HepG2 (cell line): ENCODE measurements around the gene FXYD4. TPM values are rescaled to one million over a fixed set of nuclear protein-coding genes. Genes with fewer than 3 reads are reported as not detected.
A peak's percentile ranks its signal among the peaks of the same experiment; 100 is the strongest.

Experiments
- ATAC-seq: fragments of 200-7000 bp; cut with Tn5 transposase; 3 replicates; pipeline ENCODE4 v1.9.1; 2020; ENCODE audit warnings: mild to moderate bottlenecking, moderate library complexity
- BruUV-seq: library from RNA; stranded (reverse); fragments of 400-500 nt; replicated peaks from 2 replicates; lab custom pipeline; 2021; lab: Mats Ljungman, UMichigan
- CTCF ChIA-PET: fragments of 300-600 bp; formaldehyde crosslinking; extraction: SDS; loops from one replicate; lab custom pipeline; 2021; ENCODE audit warnings: low total read pairs, inconsistent platforms, low intra/inter-chr PET ratio; lab: Yijun Ruan, JAX
- POLR2A ChIA-PET: fragments of 350-600 bp; sonication (Branson Sonifier 250); formaldehyde crosslinking; loops from one replicate; lab custom pipeline; 2020; ENCODE audit warnings: antibody characterized with exemption, inconsistent platforms; lab: Yijun Ruan, JAX
- DNase-seq: peaks from one replicate; pipeline ENCODE4 v3.0.0-alpha.2; 2015; ENCODE audit warnings: low spot score
- FAIRE-seq: peaks from 3 replicates; lab custom pipeline; 2011; peaks lifted over from hg19 to GRCh38; lab: Jason Lieb, UNC
- H2AFZ ChIP-seq: one replicate; pipeline ENCODE4 v1.6.1; 2011; ENCODE audit warnings: low read length, inconsistent platforms
- H3K27ac ChIP-seq: fragments of 300-600 bp; 3 replicates; pipeline ENCODE4 v1.8.0; 2011; ENCODE audit warnings: mixed run types, mild to moderate bottlenecking, mixed read lengths, low read length, inconsistent platforms; ENCODE audit not compliant: insufficient read depth; ENCODE audit errors: extremely low read length
- H3K27me3 ChIP-seq, 2 experiments: fragments of 200-600 bp in 1 of 2; 2 replicates in 1 of 2; 3 replicates in 1 of 2; pipeline versions ENCODE4 v1.6.0 to v1.8.0; 2011; ENCODE audit warnings: low read length in 2 of 2, mild to moderate bottlenecking in 2 of 2, moderate library complexity in 2 of 2, inconsistent platforms in 1 of 2; ENCODE audit not compliant: insufficient read depth in 2 of 2, control insufficient read depth in 1 of 2
- H3K36me3 ChIP-seq, 2 experiments: fragments of 200-600 bp in 1 of 2; replicated peaks in 1 of 2; 2 replicates in 1 of 2; 3 replicates in 1 of 2; pipeline versions ENCODE4 v1.5.1 to v1.8.0; 2011; ENCODE audit warnings: low read length in 2 of 2, inconsistent platforms in 1 of 2; ENCODE audit not compliant: insufficient read depth in 2 of 2, control insufficient read depth in 1 of 2
- H3K4me1 ChIP-seq: 2 replicates; pipeline ENCODE4 v1.5.1; 2012; ENCODE audit warnings: low read length, inconsistent platforms; ENCODE audit not compliant: insufficient read depth
- H3K4me2 ChIP-seq: 2 replicates; pipeline ENCODE4 v1.6.0; 2011; ENCODE audit warnings: low read depth, low read length, inconsistent platforms
- H3K4me3 ChIP-seq, 3 experiments: fragments of 200-600 bp in 1 of 3; sonication (generic), shearing (Covaris generic) in 1 of 3; replicated peaks in 1 of 3; 2 replicates each; pipeline ENCODE4 v1.5.1; 2011 to 2016; ENCODE audit warnings: low read length in 3 of 3, inconsistent platforms in 2 of 3, low read depth in 2 of 3, mild to moderate bottlenecking in 2 of 3, control low read depth in 1 of 3, mixed read lengths in 1 of 3; ENCODE audit not compliant: insufficient read depth in 1 of 3
- H3K79me2 ChIP-seq: one replicate; pipeline ENCODE4 v1.6.1; 2011; ENCODE audit warnings: low read length, inconsistent platforms; ENCODE audit not compliant: insufficient read depth
- H3K9ac ChIP-seq: 2 replicates; pipeline ENCODE4 v1.6.0; 2011; ENCODE audit warnings: mild to moderate bottlenecking, low read depth, low read length, inconsistent platforms; ENCODE audit not compliant: insufficient read depth
- H3K9me3 ChIP-seq: 2 replicates; pipeline ENCODE4 v1.5.1; 2012; ENCODE audit warnings: mild to moderate bottlenecking, low read length
- H4K20me1 ChIP-seq: 2 replicates; pipeline ENCODE4 v1.6.0; 2011; ENCODE audit warnings: inconsistent platforms, mild to moderate bottlenecking, low read length, moderate library complexity; ENCODE audit not compliant: insufficient read depth
- GTF2F1 ChIP-seq: fragments of 150-350 bp; IDR thresholded peaks from 2 replicates; pipeline ENCODE4 v1.6.1; 2014; ENCODE audit warnings: low read length
- JARID2 ChIP-seq: sonication (generic); formaldehyde crosslinking; IDR thresholded peaks from 2 replicates; pipeline ENCODE4 v1.8.1; 2023; ENCODE audit warnings: missing genetic modification reagents, inconsistent platforms; ENCODE audit not compliant: insufficient replicate concordance
- MTA3 ChIP-seq: sonication (generic); formaldehyde crosslinking; IDR thresholded peaks from 2 replicates; pipeline ENCODE4 v1.4.0; 2020; ENCODE audit warnings: missing genetic modification reagents
- NCOA2 ChIP-seq: sonication (generic); formaldehyde crosslinking; IDR thresholded peaks from 2 replicates; pipeline ENCODE4 v1.8.0; 2022; ENCODE audit warnings: inconsistent platforms
- NFIC ChIP-seq: IDR thresholded peaks from 2 replicates; pipeline ENCODE4 v1.6.1; 2012; ENCODE audit warnings: mild to moderate bottlenecking, low read length, inconsistent platforms
- USF2 ChIP-seq, 2 experiments: sonication (generic) in 1 of 2; formaldehyde crosslinking in 1 of 2; IDR thresholded peaks; 2 replicates each; pipeline versions ENCODE4 v1.5.1 to v1.6.1; 2011 to 2020; ENCODE audit warnings: borderline replicate concordance in 1 of 2, low read depth in 1 of 2, low read length in 1 of 2, mild to moderate bottlenecking in 1 of 2, missing genetic modification reagents in 1 of 2, moderate library complexity in 1 of 2
- ZNF343 ChIP-seq: sonication (generic); formaldehyde crosslinking; IDR thresholded peaks from 2 replicates; pipeline ENCODE4 v1.4.0; 2020; ENCODE audit warnings: mild to moderate bottlenecking, missing genetic modification reagents
- ZNF496 ChIP-seq: sonication (generic); formaldehyde crosslinking; IDR thresholded peaks from 2 replicates; pipeline ENCODE4 v1.8.1; 2023; ENCODE audit warnings: mild to moderate bottlenecking, moderate library complexity, missing genetic modification reagents; ENCODE audit not compliant: insufficient replicate concordance
- ZSCAN12 ChIP-seq: sonication (generic); formaldehyde crosslinking; IDR thresholded peaks from 2 replicates; pipeline ENCODE4 v1.9.0; 2021; ENCODE audit warnings: mild to moderate bottlenecking, missing genetic modification reagents
- WGBS: methylation state at CpG from one replicate; pipeline ENCODE4 v1.1.6; 2017; ENCODE audit warnings: low lambda C conversion rate; 5-methylcytosine and 5-hydroxymethylcytosine counted together
- in situ Hi-C: cut with HindIII; loops from 2 replicates; pipeline ENCODE4 v1.10.0; 2017; ENCODE audit warnings: low pct_unique_long_range_greater_than_20kb; ENCODE audit not compliant: extremely low pct_ligation_motif_present
- intact Hi-C: fragments of 100-400 bp; cut with micrococcal nuclease; formaldehyde crosslinking; loops from one replicate; pipeline ENCODE4 v1.10.0; 2022; ENCODE audit not compliant: unreplicated experiment
- polyA plus RNA-seq, 8 experiments: library from polyadenylated mRNA; depleted of rRNA in 3 of 8; stranded (reverse) in 7 of 8; unstranded in 1 of 8; fragments of >200 nt; fragmentation: Illumina TruSeq in 4 of 8; extraction: Trizol in 4 of 8; gene quantifications; 2 replicates each; pipeline versions ENCODE4 v1.2.1 to v1.2.3, GENCODE V29; 2011 to 2016; ENCODE audit warnings: low read depth in 4 of 8, missing spikeins in 1 of 8, mixed read lengths in 1 of 8; ENCODE audit not compliant: insufficient read depth in 1 of 8
- total RNA-seq, 5 experiments: library from RNA; depleted of rRNA; stranded (reverse); fragments of >200 nt; fragmentation: Illumina TruSeq; extraction: Trizol; gene quantifications; 2 replicates each; pipeline ENCODE4 v1.2.3, GENCODE V29; 2016; ENCODE audit warnings: low read depth in 1 of 5
- TF ChIP-seq, protein P1 (sequence below): sonication (generic); formaldehyde crosslinking; IDR thresholded peaks from 2 replicates; pipeline ENCODE4 v1.5.0; 2020; ENCODE audit warnings: mild to moderate bottlenecking, missing genetic modification reagents, borderline replicate concordance

The FXYD4 gene
- total and polyA plus RNA-seq, 2 of the 13 experiments (the other 11 are each of a cell fraction or from before 2014, with no cell fraction given) = not detected

GRCh38 chr10:43393606-43394360 is 22.3 kb downstream of the FXYD4 start:
- Histone ChIP-seq H3K27me3 (no peaks in the 10 kb centered on the region; a peak in 1 of 5 replicates), H3K4me1 (peaks cover 78% of the 10 kb centered on the region), H3K9ac (peak overlapping the region; percentile 96; the same call in 1 of the 2 replicates), H3K9me3 (no peaks in the 10 kb centered on the region), H2AFZ (no peak overlapping the region), H3K36me3 (peaks cover 19 to 60% of the 10 kb centered on the region in 2 experiments), H3K4me2 (peak overlapping the region; percentile 89), H3K27ac (peak overlapping the region; percentile 7), H3K4me3 (peak overlapping the region in 2 of 3 experiments; percentile 13 to 76; a peak in 2 of 6 replicates), H3K79me2 (peaks cover 88% of the 10 kb centered on the region), H4K20me1 (peaks cover 78% of the 10 kb centered on the region)
- ChIA-PET CTCF (interaction anchor here (1.2 kb wide), 1 partner anchor 67 kb away, joined by 3 read pairs; no protein-coding TSS in a partner anchor), POLR2A (interaction anchor here (1.0 to 1.5 kb wide), 3 partner anchors 9 to 16 kb away, joined by 3 to 4 read pairs (median 4); no protein-coding TSS in a partner anchor)
- FAIRE-seq (no peak), DNase-seq (no peak), ATAC-seq (no peak)
- intact Hi-C loops (no loop called here), in situ Hi-C loops (no loop called here)
- TF ChIP-seq MTA3 (no peak), JARID2 (no peak), ZNF343 (CRISPR knock-in tag) (no peak), NCOA2 (CRISPR knock-in tag) (no peak), ZNF496 (CRISPR knock-in tag) (no peak), USF2 (IDR thresholded peaks at IDR 0.05; ENCODE audit: low read depth, low read length) (no peak), USF2 (CRISPR knock-in tag; IDR thresholded peaks at IDR 0.05; ENCODE audit: borderline replicate concordance) (no peak), NFIC (no peak), ZSCAN12 (CRISPR knock-in tag) (no peak), GTF2F1 (no peak)
- TF ChIP-seq, protein P1, sequence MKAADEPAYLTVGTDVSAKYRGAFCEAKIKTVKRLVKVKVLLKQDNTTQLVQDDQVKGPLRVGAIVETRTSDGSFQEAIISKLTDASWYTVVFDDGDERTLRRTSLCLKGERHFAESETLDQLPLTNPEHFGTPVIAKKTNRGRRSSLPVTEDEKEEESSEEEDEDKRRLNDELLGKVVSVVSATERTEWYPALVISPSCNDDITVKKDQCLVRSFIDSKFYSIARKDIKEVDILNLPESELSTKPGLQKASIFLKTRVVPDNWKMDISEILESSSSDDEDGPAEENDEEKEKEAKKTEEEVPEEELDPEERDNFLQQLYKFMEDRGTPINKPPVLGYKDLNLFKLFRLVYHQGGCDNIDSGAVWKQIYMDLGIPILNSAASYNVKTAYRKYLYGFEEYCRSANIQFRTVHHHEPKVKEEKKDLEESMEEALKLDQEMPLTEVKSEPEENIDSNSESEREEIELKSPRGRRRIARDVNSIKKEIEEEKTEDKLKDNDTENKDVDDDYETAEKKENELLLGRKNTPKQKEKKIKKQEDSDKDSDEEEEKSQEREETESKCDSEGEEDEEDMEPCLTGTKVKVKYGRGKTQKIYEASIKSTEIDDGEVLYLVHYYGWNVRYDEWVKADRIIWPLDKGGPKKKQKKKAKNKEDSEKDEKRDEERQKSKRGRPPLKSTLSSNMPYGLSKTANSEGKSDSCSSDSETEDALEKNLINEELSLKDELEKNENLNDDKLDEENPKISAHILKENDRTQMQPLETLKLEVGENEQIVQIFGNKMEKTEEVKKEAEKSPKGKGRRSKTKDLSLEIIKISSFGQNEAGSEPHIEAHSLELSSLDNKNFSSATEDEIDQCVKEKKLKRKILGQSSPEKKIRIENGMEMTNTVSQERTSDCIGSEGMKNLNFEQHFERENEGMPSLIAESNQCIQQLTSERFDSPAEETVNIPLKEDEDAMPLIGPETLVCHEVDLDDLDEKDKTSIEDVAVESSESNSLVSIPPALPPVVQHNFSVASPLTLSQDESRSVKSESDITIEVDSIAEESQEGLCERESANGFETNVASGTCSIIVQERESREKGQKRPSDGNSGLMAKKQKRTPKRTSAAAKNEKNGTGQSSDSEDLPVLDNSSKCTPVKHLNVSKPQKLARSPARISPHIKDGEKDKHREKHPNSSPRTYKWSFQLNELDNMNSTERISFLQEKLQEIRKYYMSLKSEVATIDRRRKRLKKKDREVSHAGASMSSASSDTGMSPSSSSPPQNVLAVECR (CRISPR knock-in tag) = no peak
- no TSS peak for BruUV-seq
- WGBS = 87% methylated on average over 3 of the region's 3 CpGs
